GM18907 (cell line): ENCODE data around the gene HCFC1.
A peak's percentile ranks its signal among the peaks of the same experiment; 100 is the strongest.

Experiments used
- ATAC-seq: cut with Tn5 transposase; IDR thresholded peaks from one replicate; pipeline ENCODE4 v1.9.1; 2021; ENCODE audit warnings: mild to moderate bottlenecking, moderate library complexity; ENCODE audit not compliant: unreplicated experiment

The HCFC1 gene

DNA sequence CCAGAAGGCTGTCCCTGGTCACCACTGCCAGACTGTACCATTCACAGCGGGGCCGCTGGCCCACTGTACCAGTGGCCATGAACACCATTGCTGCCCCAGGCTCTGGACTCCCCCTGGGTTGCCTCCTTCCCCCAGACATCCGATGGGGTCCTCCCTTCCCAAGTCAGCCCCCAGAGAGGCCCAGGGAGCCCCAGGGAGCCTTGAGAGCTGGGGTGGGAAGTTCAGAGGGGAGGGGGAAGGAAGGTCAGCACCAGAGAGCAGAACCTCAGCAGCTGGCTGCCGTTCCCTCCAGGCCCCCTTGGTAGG, 45.1 kb downstream of the HCFC1 start:
- ATAC-seq = peak; percentile 1

DNA sequence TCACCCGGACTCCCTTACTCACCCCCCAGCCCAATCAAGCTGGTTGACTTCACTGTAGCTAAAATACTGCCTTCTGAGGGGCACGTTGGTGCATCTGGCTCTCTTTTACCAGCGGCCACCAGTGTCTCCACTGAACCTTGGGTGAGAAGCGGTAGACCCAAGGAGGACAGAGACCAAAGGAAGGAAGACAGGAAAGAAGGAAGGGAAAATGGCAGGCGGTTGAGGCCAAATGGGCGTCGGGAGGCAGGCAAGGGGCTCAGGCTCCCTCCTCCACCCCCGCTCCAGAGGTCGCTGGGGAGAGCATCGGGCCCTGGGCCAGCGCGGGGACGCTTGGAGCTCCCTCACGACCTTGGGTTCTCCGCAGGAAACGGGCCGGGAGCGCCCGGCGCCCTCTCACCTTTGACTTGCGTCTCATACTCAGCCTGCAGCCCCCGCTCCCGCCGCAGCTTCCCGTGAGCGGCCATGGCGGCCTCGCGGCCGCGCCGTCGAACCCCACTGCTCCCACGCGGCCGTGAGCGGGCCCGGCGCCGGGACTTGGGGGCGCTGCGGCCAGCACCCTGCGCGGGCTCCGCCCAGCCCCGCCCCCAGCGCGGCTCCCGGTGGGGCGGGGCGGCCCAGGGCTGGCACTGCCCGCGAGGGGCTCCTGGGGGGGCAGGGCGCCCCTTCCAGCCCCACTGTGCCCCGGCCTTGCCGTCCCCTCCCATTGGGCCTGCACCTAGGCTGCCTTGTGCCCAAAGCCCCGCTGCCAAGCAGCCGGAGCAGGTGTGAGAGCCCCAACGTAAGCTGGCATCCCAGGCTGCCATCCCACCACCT, 45.7 kb downstream of the HCFC1 start, which contains the start of gene ARHGAP4:
Gene ARHGAP4, minus strand, starts transcription at position 526 of the 813 bp plus-strand sequence. Its CDS starts 62 bp downstream, at position 464.
- ATAC-seq = no peak

DNA sequence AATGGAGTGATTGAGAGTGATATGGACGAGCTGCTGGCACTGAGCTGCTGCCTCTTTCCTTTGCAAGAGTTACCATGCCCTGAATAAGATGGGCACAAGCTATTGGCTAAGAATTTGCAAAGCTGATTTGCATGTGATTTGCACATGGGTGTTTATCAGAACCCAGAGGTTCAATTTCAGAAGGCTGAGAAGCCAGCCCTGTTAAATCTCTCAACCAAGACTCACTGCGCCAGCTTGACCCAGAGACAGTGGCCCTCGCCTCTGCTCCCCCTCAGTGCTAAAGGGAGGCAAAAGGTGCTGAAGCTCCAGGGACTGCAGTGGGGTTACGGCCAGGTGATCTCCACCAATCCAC, 46.3 kb downstream of the HCFC1 start:
- no peak for ATAC-seq

DNA sequence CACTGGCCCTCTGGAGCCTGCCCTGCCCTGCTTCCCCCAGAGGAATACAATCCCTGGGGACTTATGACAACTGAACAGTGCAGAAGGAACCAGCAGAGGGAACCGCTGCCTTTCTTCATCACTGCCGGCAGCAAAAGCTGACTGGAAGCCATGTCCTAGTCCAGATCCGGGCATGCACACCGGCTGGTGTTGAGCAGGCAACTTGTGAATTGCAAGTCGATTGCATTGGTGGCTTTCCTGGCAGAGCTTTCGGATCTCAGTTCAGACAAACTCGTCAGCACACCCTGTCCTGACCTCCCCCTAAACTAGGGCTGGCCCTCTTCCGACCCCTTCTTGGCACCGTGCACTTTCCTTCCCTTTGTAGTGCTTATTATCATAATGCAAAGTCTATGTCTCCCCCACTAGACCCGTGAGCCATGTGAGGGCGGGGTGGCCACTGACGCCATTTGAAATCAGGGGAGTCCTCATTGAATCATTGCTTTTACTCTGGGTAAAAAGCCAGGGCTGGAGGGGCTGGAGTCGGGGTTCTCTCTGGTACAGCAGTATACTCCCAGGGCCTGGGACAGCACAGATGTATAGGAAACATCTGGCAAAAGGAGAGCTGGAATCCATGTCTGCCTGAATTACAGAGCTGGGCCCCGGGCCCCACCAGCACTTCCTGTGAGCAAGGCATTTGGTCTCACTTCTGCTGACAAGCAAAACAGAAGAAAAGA, 47.3 kb downstream of the HCFC1 start:
- no peak for ATAC-seq

- ATAC-seq = no peak
Measured at GRCh38 chrX:153922932-153923857, 48.4 kb downstream of the HCFC1 start.

DNA sequence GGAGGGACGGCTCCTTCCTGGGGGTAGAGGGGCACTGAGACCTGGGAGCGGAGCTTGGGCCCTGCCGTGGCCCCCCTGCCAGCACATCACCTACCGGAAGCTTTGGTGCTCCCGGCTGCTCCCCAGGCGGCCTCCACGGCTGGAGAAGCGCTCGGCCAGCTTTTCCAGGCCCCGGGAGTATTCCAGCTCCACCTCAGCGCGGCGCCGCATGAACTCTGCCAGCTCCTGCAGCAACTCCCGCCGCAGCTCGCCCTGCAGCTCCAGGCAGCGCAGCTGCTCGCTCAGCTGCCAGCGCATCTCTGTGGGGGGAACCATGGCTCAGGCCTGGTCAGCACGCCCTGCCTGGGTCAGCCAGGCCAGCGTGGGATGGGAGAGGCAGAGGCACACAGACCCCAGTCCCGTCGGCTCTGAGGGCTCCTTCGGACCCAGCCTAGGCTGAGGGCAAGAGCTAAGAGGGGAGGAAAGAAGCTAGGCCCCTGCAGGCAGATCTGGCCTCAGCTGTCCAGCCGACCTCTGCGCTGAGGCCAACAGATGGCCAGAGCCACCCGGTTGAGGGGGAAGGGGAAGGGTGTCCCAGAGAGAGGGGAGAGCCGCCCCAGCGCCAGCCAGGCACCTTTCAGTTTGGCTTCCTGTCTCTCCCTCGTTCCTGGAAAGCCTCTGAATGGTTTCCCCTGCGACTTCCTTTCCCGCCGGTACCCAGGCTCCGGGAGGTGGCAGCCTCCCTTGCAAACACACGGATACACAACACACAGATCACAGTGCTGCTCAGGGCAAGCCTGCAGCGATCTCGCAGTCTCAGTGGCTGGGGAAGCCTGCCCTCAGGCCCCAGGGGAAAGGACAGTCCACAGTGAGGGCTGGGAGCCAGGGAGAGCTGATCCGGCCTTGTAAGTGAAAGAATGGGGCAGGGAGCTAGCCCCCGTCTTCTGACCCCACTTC, 49.8 kb downstream of the HCFC1 start:
- no peak for ATAC-seq

GRCh38 chrX:153921070-153921469, 50.5 kb downstream of the HCFC1 start:
- no peak for ATAC-seq

- ATAC-seq = no peak
Measured at GRCh38 chrX:153920546-153920945, 51.1 kb downstream of the HCFC1 start.

- no peak for ATAC-seq
Measured at GRCh38 chrX:153919281-153919680, 52.3 kb downstream of the HCFC1 start.

DNA sequence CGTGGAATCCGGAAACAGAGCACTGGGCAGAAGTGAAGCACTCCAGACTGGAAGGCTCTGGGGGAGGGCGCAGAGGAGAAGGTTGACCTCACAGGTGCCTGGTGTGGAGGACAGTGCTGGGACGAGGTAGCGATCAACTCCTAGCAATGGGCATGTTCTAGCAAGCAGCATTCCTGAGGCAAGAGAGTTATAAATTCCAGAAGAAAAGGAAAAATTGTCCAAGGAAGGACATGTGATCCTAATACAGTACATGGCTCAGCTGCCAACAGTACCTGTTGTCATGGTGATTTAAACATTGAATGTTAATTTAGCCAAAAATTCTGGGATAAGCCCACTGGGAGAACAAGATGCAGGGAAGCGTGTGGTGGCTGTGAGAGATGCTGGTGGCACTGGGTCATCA, 53.7 kb downstream of the HCFC1 start:
- no peak for ATAC-seq

GRCh38 chrX:153913701-153914100, 57.9 kb downstream of the HCFC1 start:
- ATAC-seq = no peak

DNA sequence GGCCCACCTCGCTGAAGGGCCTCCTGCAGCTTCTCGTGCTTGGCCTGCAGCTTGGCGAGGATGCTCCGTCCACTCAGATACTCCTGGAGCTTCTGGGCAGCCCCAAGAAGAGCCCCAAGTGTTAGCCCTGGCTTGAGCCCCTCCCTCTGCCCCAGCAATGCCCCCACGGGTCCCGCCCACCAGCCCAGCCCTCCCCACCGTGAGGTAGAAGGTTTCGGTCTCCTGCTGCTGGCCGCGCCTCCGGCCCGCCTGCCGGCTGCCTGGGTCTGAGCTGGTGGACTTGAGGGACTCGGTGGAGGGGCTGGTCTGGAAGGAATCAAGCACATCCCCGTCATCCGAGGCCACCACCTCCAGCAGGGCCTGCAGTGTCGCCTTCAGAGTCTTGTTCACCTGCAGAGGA, 58.4 kb downstream of the HCFC1 start:
- no peak for ATAC-seq

DNA sequence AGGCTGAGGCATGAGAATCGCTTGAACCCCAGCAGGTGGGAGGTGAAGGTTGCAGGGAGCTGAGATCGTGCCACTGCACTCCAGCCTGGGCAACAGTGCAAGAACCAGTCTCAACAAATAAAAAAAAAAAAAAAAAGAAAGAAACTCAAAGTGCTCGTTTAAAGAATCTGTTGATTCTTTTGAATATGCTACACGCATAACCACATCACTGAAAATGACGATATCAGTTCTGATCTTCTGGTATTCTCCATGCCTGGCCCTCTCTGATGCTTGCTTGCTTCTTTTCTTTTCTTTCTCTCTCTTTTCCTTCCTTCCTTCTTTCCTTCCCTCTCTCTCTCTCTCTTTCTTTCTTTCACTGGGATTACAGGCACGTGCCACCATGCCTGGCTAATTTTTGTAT, 59.8 kb downstream of the HCFC1 start:
- ATAC-seq = no peak

DNA sequence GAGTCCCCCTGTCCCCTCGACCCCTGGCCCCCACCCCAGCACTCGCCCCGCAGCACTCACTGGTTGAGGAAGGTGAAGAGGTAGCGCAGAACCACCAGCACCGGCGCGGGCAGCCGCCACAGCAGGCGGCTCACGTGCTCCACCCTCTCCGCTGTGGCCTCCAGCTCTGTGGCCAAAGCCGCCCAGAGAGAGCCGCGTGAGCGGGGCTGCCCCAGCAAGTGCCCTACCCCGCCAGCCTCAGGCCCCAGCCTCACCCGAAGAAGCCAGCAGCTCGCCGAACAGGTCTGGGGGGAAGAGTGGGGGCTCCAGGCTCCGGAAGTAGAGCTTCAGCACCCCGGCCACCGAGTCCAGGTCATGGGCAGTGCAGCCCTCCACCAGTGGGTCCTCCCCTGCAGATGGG, 61.2 kb downstream of the HCFC1 start:
- ATAC-seq = no peak

- no peak for ATAC-seq
Measured at GRCh38 chrX:153909980-153910360, 61.6 kb downstream of the HCFC1 start.

DNA sequence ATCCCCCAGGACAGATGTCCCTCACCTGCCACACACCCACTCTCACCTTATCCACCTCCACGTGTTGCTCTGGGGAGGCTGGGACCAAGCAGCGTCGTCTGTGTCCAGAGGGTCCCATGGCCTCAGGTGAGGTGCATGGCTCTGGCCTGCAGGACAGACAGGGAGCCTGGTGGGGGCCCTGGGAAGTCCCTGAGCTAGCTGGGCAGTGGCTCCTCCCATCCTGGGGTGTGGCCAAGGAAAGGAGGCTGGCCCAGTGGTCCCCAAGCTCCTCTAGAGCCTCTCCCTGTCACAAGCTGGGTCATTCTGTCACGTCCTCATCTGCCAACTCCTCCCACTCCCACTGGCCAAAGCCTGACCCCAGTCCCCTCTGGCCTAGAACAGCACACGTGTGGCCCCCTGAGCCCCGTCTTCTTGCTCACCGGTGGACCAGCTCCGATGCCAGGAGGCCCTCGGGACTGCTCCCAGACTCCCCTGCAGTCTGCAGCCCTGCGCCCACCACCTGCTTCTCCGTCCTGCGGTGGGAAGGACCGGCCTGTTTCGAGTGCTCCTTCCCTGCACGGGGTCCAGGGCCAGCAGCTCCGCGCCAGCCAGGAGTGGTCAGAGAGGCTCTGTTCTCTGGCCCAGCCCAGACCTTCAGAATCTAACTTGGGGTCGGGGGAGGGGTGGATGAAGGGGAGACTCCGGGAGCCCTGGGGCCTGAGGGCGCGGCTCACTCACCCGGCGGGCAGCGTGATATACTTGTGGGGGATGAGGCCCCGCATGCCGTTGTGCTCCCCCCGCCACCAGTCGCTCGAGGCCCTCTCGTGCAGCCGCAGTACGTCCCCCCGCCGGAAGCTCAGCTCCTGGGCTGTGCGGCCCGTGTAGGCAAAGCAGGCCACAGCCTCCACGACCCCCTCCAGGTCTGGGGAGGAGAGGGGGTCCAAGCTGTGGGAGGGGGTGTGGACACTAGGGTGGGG, 62.3 kb downstream of the HCFC1 start:
- no peak for ATAC-seq

- ATAC-seq = no peak
Measured at GRCh38 chrX:153908219-153908860, 63.3 kb downstream of the HCFC1 start.

- ATAC-seq = no peak
Measured at GRCh38 chrX:153907456-153907855, 64.2 kb downstream of the HCFC1 start.
